Measurements from ENCODE around the gene CHKA. TPM values are rescaled to one million over a fixed set of nuclear protein-coding genes. Genes with fewer than 3 reads are reported as not detected.

CHKA gene
- total and polyA plus RNA-seq, 2 of the 4 experiments (the other 2 are of a cell fraction) = 4.5 to 8.4 TPM

DNA sequence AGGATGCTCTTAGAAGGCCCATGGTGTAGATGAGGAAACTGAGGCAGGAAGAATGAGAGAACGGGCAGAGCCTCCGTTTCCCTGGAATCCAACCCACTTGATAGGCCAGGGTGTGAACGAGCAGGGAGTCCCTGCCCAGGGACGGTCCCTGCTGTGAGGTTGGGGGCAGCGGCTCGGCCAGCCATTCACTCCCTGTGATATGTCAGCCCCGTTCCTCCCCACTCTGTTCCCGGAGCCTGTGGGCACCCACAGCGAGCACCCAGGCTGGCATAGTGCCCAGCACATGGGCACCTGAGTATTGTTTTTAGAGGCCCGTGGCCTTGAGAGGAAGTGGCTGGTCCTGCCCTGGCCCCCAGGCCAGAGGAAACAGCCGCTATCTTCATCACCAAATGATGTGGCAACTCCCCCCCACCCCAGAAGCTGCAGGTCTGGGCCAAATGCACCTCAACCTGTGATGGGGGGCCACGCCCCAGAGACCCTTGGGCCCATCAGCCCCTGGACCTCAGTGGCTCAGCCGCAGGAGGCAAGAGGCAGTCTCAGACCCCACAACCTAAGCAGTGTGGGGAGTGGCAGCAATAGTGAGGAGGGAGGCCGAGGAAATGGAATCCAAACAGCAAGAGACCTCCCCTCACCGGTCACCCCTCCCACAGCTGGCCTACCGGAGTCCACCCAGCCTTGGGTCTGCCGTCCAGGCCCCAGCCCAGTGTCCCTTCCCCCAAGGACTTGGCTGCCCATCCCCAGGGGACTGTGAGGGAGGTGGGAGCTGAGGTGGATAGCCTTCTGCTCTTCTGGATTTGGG lies 108.9 kb downstream of the CHKA start:
- Histone ChIP-seq H3K9ac (ENCODE audit: low read depth, low read length) (peak overlapping the region; percentile 35), H4K8ac (ENCODE audit: low read depth in 2 of 2, low read length in 2 of 2) (peak overlapping the region; percentile 92 to 99), H3K4me2 (ENCODE audit: low read depth, low read length) (no peak overlapping the region; the same call in 1 of the 2 replicates), H2BK5ac (ENCODE audit: low read depth, low read length, poor library complexity, severe bottlenecking) (peak overlapping the region; percentile 89), H3K18ac (ENCODE audit: low read depth, low read length) (peak overlapping the region; percentile 72), H3K4me1 (ENCODE audit: control insufficient read depth, insufficient read depth, low read length) (peaks cover 47% of the 10 kb centered on the region), H3K9me1 (ENCODE audit: insufficient read depth, low read length) (peaks cover 35% of the 10 kb centered on the region), H2BK20ac (ENCODE audit: low read depth, low read length) (peak overlapping the region; percentile 93), H3K4ac (ENCODE audit: low read depth, low read length) (peak overlapping the region; percentile 100), H2AK9ac (replicated peaks; ENCODE audit: low read depth, low read length, poor library complexity) (peak overlapping the region; percentile 100), H3K9me3 (ENCODE audit: control insufficient read depth, insufficient read depth, low read length) (no peaks in the 10 kb centered on the region), H3K79me1 (ENCODE audit: low read depth in 1 of 2, low read length in 2 of 2) (peaks cover 23 to 45% of the 10 kb centered on the region in 2 experiments; a peak in 3 of 4 replicates), H4K5ac (ENCODE audit: low read depth, low read length) (peak overlapping the region; percentile 92), H4K91ac (ENCODE audit: insufficient read depth, low read depth, low read length) (peak overlapping the region; percentile 100), H4K20me1 (ENCODE audit: insufficient read depth, low read length) (no peaks in the 10 kb centered on the region), H2BK15ac (ENCODE audit: low read depth, low read length) (peak overlapping the region; percentile 98; the same call in 2 of the 3 replicates), H3K36me3 (ENCODE audit: control insufficient read depth, insufficient read depth, low read length) (no peaks in the 10 kb centered on the region), H3K27ac (ENCODE audit: insufficient read depth, low read length) (peak overlapping the region; percentile 88), H3K14ac (replicated peaks; ENCODE audit: low read depth, low read length) (peak overlapping the region; percentile 98), H3K56ac (ENCODE audit: extremely low read depth, insufficient read depth, low read length) (peak overlapping the region; percentile 85; the same call in 1 of the 2 replicates), H2AK5ac (ENCODE audit: low read depth, low read length) (peak overlapping the region; percentile 100), H2BK120ac (ENCODE audit: low read depth, low read length) (peak overlapping the region; percentile 98), H3K23ac (ENCODE audit: low read depth, low read length) (peak overlapping the region; percentile 69), H3K4me3 (ENCODE audit: insufficient read depth, low read depth, low read length) (no peak overlapping the region), H2AFZ (replicated peaks; ENCODE audit: low read length, poor library complexity) (peak overlapping the region; percentile 80), H3K27me3 (ENCODE audit: control insufficient read depth, insufficient read depth, low read length) (no peaks in the 10 kb centered on the region)
- dilution Hi-C loops (cut with HindIII; ENCODE audit: low sequenced_read_pairs, unreplicated experiment) = no loop called here
- 100% methylated on average over 2 of the region's 17 CpGs; no CpG with 5 or more reads in 1 of the 2 experiments for WGBS, 2 experiments (ENCODE audit: extremely low coverage in 2 of 2, insufficient read length in 1 of 2)
- no peak for TF ChIP-seq CEBPB (IDR thresholded peaks at IDR 0.05; ENCODE audit: low read depth, low read length)
- no peak for TF ChIP-seq RFX5 (IDR thresholded peaks at IDR 0.05; ENCODE audit: low read depth, low read length)
- TF ChIP-seq NFE2L2 (IDR thresholded peaks at IDR 0.05; ENCODE audit: low read depth, low read length) = no peak
- TF ChIP-seq, protein P1, sequence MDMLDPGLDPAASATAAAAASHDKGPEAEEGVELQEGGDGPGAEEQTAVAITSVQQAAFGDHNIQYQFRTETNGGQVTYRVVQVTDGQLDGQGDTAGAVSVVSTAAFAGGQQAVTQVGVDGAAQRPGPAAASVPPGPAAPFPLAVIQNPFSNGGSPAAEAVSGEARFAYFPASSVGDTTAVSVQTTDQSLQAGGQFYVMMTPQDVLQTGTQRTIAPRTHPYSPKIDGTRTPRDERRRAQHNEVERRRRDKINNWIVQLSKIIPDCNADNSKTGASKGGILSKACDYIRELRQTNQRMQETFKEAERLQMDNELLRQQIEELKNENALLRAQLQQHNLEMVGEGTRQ (IDR thresholded peaks at IDR 0.05; ENCODE audit: low read depth, low read length) = no peak
- no peak for TF ChIP-seq MAFK (IDR thresholded peaks at IDR 0.05; ENCODE audit: low read depth, low read length)
- TF ChIP-seq, protein P2, sequence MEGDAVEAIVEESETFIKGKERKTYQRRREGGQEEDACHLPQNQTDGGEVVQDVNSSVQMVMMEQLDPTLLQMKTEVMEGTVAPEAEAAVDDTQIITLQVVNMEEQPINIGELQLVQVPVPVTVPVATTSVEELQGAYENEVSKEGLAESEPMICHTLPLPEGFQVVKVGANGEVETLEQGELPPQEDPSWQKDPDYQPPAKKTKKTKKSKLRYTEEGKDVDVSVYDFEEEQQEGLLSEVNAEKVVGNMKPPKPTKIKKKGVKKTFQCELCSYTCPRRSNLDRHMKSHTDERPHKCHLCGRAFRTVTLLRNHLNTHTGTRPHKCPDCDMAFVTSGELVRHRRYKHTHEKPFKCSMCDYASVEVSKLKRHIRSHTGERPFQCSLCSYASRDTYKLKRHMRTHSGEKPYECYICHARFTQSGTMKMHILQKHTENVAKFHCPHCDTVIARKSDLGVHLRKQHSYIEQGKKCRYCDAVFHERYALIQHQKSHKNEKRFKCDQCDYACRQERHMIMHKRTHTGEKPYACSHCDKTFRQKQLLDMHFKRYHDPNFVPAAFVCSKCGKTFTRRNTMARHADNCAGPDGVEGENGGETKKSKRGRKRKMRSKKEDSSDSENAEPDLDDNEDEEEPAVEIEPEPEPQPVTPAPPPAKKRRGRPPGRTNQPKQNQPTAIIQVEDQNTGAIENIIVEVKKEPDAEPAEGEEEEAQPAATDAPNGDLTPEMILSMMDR (conservative IDR thresholded peaks at IDR 0.05; ENCODE audit: low read depth, low read length) = no peak
- TF ChIP-seq SMC3 (IDR thresholded peaks at IDR 0.05; ENCODE audit: low read depth, low read length) = no peak
- TF ChIP-seq CHD1 (IDR thresholded peaks at IDR 0.05; ENCODE audit: low read depth, low read length) = no peak
- TF ChIP-seq BHLHE40 (IDR thresholded peaks at IDR 0.05; ENCODE audit: low read depth, low read length) = no peak
- TF ChIP-seq MAZ (IDR thresholded peaks at IDR 0.05; ENCODE audit: borderline replicate concordance, low read depth, low read length) = no peak
- TF ChIP-seq RCOR1 (IDR thresholded peaks at IDR 0.05; ENCODE audit: insufficient replicate concordance, low read length) = no peak
- TF ChIP-seq FOS (IDR thresholded peaks at IDR 0.05; ENCODE audit: low read depth, low read length) = no peak
- in situ Hi-C loops (cut with MboI; ENCODE audit: low sequenced_read_pairs) = no loop called here
- ChIA-PET CTCF (no interaction called here), POLR2A (ENCODE audit: unreplicated experiment) (no interaction called here)
- DNase-seq (no peak), ATAC-seq (ENCODE audit: low read depth) (no peak)
- BruUV-seq (replicated peaks) = no TSS peak
- intact Hi-C loops (cut with micrococcal nuclease) = loop anchor here (5.0 kb wide), 2 partner anchors 105 to 195 kb away; no protein-coding TSS in a partner anchor

Data from IMR-90 (cell line).